ENCODE data around the gene CDC42BPB. TPM values are rescaled to one million over a fixed set of nuclear protein-coding genes. Genes with fewer than 3 reads are reported as not detected.

The CDC42BPB gene
- total and polyA plus RNA-seq, 12 donors: 41.1 to 108 (median 77.4) TPM

DNA sequence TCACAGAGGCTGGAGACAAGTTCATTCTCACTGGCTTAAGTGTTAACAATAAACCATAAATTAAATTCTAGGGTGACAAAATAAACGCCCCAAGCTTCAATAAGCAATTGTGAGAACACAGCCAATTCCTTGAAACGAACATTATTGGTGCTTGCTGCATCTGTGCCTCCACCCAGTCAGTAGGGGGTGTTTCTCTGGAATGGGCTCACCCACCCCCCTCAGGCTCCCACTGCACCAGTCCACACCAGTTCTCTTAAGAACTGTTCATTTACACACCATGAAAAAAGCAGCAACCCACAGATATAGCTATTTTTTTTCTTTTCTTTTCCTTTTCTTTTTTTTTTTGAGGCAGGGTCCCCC, 34.7 kb downstream of the CDC42BPB start:
- no peaks in the 10 kb centered on the region for H3K27me3 ChIP-seq
- TF ChIP-seq, protein P1, sequence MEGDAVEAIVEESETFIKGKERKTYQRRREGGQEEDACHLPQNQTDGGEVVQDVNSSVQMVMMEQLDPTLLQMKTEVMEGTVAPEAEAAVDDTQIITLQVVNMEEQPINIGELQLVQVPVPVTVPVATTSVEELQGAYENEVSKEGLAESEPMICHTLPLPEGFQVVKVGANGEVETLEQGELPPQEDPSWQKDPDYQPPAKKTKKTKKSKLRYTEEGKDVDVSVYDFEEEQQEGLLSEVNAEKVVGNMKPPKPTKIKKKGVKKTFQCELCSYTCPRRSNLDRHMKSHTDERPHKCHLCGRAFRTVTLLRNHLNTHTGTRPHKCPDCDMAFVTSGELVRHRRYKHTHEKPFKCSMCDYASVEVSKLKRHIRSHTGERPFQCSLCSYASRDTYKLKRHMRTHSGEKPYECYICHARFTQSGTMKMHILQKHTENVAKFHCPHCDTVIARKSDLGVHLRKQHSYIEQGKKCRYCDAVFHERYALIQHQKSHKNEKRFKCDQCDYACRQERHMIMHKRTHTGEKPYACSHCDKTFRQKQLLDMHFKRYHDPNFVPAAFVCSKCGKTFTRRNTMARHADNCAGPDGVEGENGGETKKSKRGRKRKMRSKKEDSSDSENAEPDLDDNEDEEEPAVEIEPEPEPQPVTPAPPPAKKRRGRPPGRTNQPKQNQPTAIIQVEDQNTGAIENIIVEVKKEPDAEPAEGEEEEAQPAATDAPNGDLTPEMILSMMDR (IDR thresholded peaks at IDR 0.05): no peak
- no peak for TF ChIP-seq POLR2A (IDR thresholded peaks at IDR 0.05)
- no peak overlapping the region for H3K4me3 ChIP-seq
- no peaks in the 10 kb centered on the region for H3K9me3 ChIP-seq (replicated peaks in 1 of 3)
- peak overlapping the region in 2 of 5 donors; percentile 54 to 62 for H3K27ac ChIP-seq
- intact Hi-C loops (cut with DNase I): no loop called here
- DNase-seq: peak in 1 of 7 donors; percentile 7
- 43 to 68% (median 58%) methylated on average over 2 of the region's 2 CpGs for WGBS, 4 donors
- peaks cover 1 to 43% of the 10 kb centered on the region in 2 donors for H3K4me1 ChIP-seq (replicated peaks in 1 of 2)
- no peaks in the 10 kb centered on the region for H3K36me3 ChIP-seq (replicated peaks in 1 of 2)

DNA sequence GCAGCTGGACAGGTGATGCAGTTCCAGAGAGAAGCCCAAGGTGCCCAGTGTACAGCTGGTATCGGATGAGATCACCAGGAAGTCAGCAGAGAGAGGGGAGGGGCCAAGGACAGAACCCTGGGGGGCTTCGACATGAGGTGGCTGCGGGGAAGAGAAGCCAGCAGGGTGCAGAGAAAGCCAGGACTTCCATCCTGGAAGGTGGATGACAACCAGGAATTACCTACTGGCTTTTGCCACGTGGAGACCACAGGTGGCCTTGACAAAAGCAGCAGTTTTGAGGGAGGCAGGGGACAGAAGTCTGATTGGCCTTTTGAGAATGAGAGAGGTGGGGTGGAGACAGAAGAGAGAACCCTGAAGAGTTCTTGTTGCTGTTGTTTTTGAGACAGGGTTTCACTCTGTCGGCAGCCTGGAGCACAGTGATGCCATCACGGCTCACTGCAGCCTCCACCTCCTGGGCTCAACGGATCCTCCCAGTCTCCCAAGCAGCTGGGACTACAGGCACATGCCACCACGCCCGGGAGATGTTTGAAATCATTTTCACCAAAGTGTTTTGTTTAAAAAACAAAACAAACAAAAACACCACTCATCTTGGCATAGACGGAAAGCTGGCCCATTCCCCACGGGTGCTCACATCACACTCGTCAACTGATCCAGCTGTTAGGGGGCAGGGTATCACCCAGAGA, 35.2 kb downstream of the CDC42BPB start:
- peaks cover 6 to 48% of the 10 kb centered on the region in 2 donors for H3K4me1 ChIP-seq (replicated peaks in 1 of 2)
- intact Hi-C loops (cut with DNase I): no loop called here
- no peak overlapping the region for H3K4me3 ChIP-seq
- no peaks in the 10 kb centered on the region for H3K9me3 ChIP-seq (replicated peaks in 1 of 3)
- TF ChIP-seq POLR2A (IDR thresholded peaks at IDR 0.05): no peak
- TF ChIP-seq, protein P1 (IDR thresholded peaks at IDR 0.05): no peak
- no peaks in the 10 kb centered on the region for H3K36me3 ChIP-seq (replicated peaks in 1 of 2)
- DNase-seq: peak in 1 of 7 donors; percentile 14
- peak overlapping the region in 2 of 5 donors; percentile 54 to 62 for H3K27ac ChIP-seq
- H3K27me3 ChIP-seq: no peaks in the 10 kb centered on the region
- 38 to 49% (median 40%) methylated on average over 12 of the region's 12 CpGs for WGBS, 4 donors

DNA sequence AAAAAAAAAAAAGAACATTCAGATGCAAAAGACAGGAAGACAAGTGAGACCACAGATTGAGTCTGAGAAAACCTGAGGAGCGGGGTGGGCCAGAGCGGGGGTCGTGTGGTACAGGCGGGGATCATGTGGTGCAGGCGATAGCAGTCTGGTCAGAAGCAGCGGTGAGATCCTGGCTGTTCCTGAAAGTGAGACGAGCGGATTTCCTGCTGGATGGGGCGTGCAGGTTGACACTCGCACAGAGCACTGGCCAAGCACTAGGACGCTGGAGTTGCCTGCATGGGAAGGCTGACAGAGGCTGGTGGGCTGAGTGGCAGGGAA, 35.7 kb downstream of the CDC42BPB start:
- intact Hi-C loops (cut with DNase I): no loop called here
- DNase-seq: no peak
- WGBS, 4 donors: 71 to 86% (median 75%) methylated on average over 11 of the region's 11 CpGs
- Histone ChIP-seq H3K4me3 (no peak overlapping the region), H3K27me3 (no peaks in the 10 kb centered on the region), H3K36me3 (replicated peaks in 1 of 2) (no peaks in the 10 kb centered on the region), H3K4me1 (replicated peaks in 1 of 2) (peaks cover 6 to 53% of the 10 kb centered on the region in 2 donors), H3K27ac (peak overlapping the region in 2 of 5 donors; percentile 22 to 62), H3K9me3 (replicated peaks in 1 of 3) (no peaks in the 10 kb centered on the region)
- no peak for TF ChIP-seq POLR2A (IDR thresholded peaks at IDR 0.05)
- TF ChIP-seq, protein P1 (IDR thresholded peaks at IDR 0.05): no peak

DNA sequence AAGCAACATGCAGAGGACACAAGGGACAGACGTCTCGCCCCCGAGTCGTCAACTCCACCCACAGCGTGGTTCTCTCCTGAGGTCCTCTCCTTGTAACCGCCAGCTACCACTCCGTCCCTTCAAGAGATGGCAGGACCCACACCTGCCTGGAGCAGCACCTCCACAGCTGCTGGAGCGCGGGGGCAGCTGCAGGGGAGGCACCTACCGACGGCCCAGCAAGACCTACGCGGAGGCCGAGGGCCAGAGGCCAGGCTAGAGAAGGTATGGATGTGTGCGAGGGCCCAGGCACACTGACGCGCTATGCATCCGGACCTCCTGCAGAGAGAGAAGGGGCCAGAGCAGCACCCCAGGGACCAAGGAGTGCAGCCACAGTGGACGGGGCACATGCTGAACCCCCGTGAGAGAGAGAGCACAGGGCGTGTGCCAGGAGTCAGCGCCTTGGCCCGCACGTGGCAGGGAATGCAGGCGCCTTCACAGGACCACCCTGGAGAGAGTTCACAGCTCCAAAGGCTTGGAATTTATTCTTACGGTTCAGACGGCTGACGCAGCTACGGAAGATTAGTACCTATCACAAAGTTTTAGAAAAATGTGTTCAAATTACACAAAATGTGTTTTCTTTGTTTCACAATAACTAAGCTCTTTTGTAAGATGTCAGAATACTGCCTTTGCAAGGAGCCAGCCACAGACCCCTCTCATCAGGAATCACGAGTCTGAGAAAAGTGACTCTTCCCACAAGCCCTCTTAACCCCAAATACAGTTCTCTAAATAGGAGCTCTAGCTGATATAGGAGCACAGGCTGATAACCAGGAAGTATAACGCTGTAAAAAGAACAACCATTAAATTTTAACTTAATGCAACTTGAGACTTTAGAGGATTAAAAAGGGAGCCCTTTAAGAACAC, 36.8 kb downstream of the CDC42BPB start:
- Histone ChIP-seq H3K9me3 (replicated peaks in 1 of 3) (no peaks in the 10 kb centered on the region), H3K4me3 (no peak overlapping the region), H3K27ac (peak overlapping the region in 2 of 5 donors; percentile 36 to 85), H3K36me3 (replicated peaks in 1 of 2) (no peaks in the 10 kb centered on the region), H3K4me1 (replicated peaks in 1 of 2) (peaks cover 6 to 62% of the 10 kb centered on the region in 2 donors), H3K27me3 (no peaks in the 10 kb centered on the region)
- intact Hi-C loops (cut with DNase I): no loop called here
- WGBS, 4 donors: 86 to 89% (median 86%) methylated on average over 21 to 31 of the region's 31 CpGs
- TF ChIP-seq POLR2A (IDR thresholded peaks at IDR 0.05): no peak
- no peak for DNase-seq
